Measurements from ENCODE around the gene NAP1L1. TPM values are rescaled to one million over a fixed set of nuclear protein-coding genes. Genes with fewer than 3 reads are reported as not detected.
A peak's percentile ranks its signal among the peaks of the same experiment; 100 is the strongest.

Gene NAP1L1
- total RNA-seq, 1 experiment from 2014 or later = 711 TPM

GRCh38 chr12:76075448-76075847, 9.0 kb downstream of the NAP1L1 start:
- Mint-ChIP-seq H3K4me3 (ENCODE audit: unreplicated experiment) (no peak overlapping the region), H3K27ac (ENCODE audit: unreplicated experiment) (no peak overlapping the region), H3K9me3 (ENCODE audit: unreplicated experiment) (peaks cover 10% of the 10 kb centered on the region), H3K4me1 (ENCODE audit: low read depth, unreplicated experiment) (peaks cover 42% of the 10 kb centered on the region), H3K27me3 (ENCODE audit: insufficient read depth, unreplicated experiment) (no peaks in the 10 kb centered on the region), H3K36me3 (ENCODE audit: insufficient read depth, unreplicated experiment) (peaks cover 55% of the 10 kb centered on the region)
- peaks cover 10% of the 10 kb centered on the region for H3K4me1 ChIP-seq
- intact Hi-C loops (cut with micrococcal nuclease; ENCODE audit: unreplicated experiment) = no loop called here
- no peaks in the 10 kb centered on the region for H3K27me3 ChIP-seq (replicated peaks; ENCODE audit: control insufficient read depth, insufficient read depth, low read length)
- no peaks in the 10 kb centered on the region; the same call in 1 of the 2 replicates for H3K36me3 ChIP-seq (ENCODE audit: control insufficient read depth, insufficient read depth, low read length)
- no TSS peak for BruUV-seq (replicated peaks)
- no peak for DNase-seq
- CTCF ChIA-PET = no interaction called here
- H3K9me3 ChIP-seq = no peaks in the 10 kb centered on the region
- H3K4me3 ChIP-seq (ENCODE audit: low read depth, low read length) = no peak overlapping the region
- POLR2A ChIA-PET = interaction anchor here (0.6 kb wide), 1 partner anchor 60 kb away, joined by 6 read pairs; no protein-coding TSS in a partner anchor
- TF ChIP-seq CTCF (IDR thresholded peaks at IDR 0.05; ENCODE audit: insufficient read depth in 1 of 2, low read depth in 1 of 2, low read length in 1 of 2, severe bottlenecking in 1 of 2, unreplicated experiment in 1 of 2) = no peak

- no peak for TF ChIP-seq CTCF (IDR thresholded peaks at IDR 0.05; ENCODE audit: insufficient read depth in 1 of 2, low read depth in 1 of 2, low read length in 1 of 2, severe bottlenecking in 1 of 2, unreplicated experiment in 1 of 2)
- Mint-ChIP-seq H3K27me3 (ENCODE audit: insufficient read depth, unreplicated experiment) (no peaks in the 10 kb centered on the region), H3K4me1 (ENCODE audit: low read depth, unreplicated experiment) (peaks cover 47% of the 10 kb centered on the region), H3K4me3 (ENCODE audit: unreplicated experiment) (no peak overlapping the region), H3K36me3 (ENCODE audit: insufficient read depth, unreplicated experiment) (peaks cover 55% of the 10 kb centered on the region), H3K27ac (ENCODE audit: unreplicated experiment) (no peak overlapping the region), H3K9me3 (ENCODE audit: unreplicated experiment) (peaks cover 10% of the 10 kb centered on the region)
- no TSS peak for BruUV-seq (replicated peaks)
- ChIA-PET CTCF (no interaction called here), POLR2A (no interaction called here)
- no peaks in the 10 kb centered on the region; the same call in 1 of the 2 replicates for H3K36me3 ChIP-seq (ENCODE audit: control insufficient read depth, insufficient read depth, low read length)
- H3K4me3 ChIP-seq (ENCODE audit: low read depth, low read length) = no peak overlapping the region
- no peaks in the 10 kb centered on the region for H3K27me3 ChIP-seq (replicated peaks; ENCODE audit: control insufficient read depth, insufficient read depth, low read length)
- peaks cover 10% of the 10 kb centered on the region for H3K4me1 ChIP-seq
- DNase-seq = no peak
- intact Hi-C loops (cut with micrococcal nuclease; ENCODE audit: unreplicated experiment) = no loop called here
- H3K9me3 ChIP-seq = no peaks in the 10 kb centered on the region
Measured at GRCh38 chr12:76074701-76075336, 9.7 kb downstream of the NAP1L1 start.

DNA sequence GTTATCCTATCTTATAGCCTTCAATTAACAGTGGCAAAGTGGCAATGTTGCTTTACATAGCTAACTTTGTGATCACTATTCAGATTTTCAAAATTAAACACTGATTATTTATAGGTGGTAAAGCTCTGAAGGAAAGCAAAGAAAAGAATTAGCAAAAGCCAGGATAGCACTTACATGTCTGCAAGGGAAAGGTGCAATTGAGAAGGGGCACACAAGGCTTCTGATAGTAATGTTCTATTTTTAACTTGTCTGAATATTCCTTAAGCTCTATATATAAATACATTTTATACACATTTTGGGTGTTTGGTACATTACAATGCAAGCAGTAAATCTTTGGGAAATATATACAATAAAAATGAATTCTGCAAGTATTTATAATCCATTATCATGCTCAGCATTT, 10.9 kb downstream of the NAP1L1 start:
- Histone ChIP-seq H3K4me1 (peaks cover 7% of the 10 kb centered on the region), H3K9me3 (no peaks in the 10 kb centered on the region), H3K27me3 (replicated peaks; ENCODE audit: control insufficient read depth, insufficient read depth, low read length) (no peaks in the 10 kb centered on the region), H3K36me3 (ENCODE audit: control insufficient read depth, insufficient read depth, low read length) (no peaks in the 10 kb centered on the region; the same call in 1 of the 2 replicates), H3K4me3 (ENCODE audit: low read depth, low read length) (no peak overlapping the region)
- intact Hi-C loops (cut with micrococcal nuclease; ENCODE audit: unreplicated experiment) = no loop called here
- BruUV-seq (replicated peaks) = no TSS peak
- peaks cover 10% of the 10 kb centered on the region for H3K9me3 Mint-ChIP-seq (ENCODE audit: unreplicated experiment)
- no peaks in the 10 kb centered on the region for H3K27me3 Mint-ChIP-seq (ENCODE audit: insufficient read depth, unreplicated experiment)
- peak overlapping the region; percentile 14 for H3K27ac Mint-ChIP-seq (ENCODE audit: unreplicated experiment)
- ChIA-PET CTCF (no interaction called here), POLR2A (no interaction called here)
- peaks cover 41% of the 10 kb centered on the region for H3K4me1 Mint-ChIP-seq (ENCODE audit: low read depth, unreplicated experiment)
- no peak for DNase-seq
- peaks cover 54% of the 10 kb centered on the region for H3K36me3 Mint-ChIP-seq (ENCODE audit: insufficient read depth, unreplicated experiment)
- H3K4me3 Mint-ChIP-seq (ENCODE audit: unreplicated experiment) = no peak overlapping the region
- TF ChIP-seq CTCF (IDR thresholded peaks at IDR 0.05; ENCODE audit: insufficient read depth in 1 of 2, low read depth in 1 of 2, low read length in 1 of 2, severe bottlenecking in 1 of 2, unreplicated experiment in 1 of 2) = no peak

Data from Caco-2 (cell line).